Panc1 (cell line): ENCODE results near the gene VEGFA. TPM values are rescaled to one million over a fixed set of nuclear protein-coding genes. Genes with fewer than 3 reads are reported as not detected.
A peak's percentile ranks its signal among the peaks of the same experiment; 100 is the strongest.

ENCODE experiments used
- ATAC-seq: fragments of 200-7000 bp; cut with Tn5 transposase; 2 replicates; pipeline ENCODE4 v1.9.1; 2020; ENCODE audit warnings: mild to moderate bottlenecking, moderate library complexity
- BruUV-seq: library from RNA; stranded (reverse); fragments of 400-500 nt; replicated peaks from 2 replicates; lab custom pipeline; 2021; lab: Mats Ljungman, UMichigan
- CTCF ChIA-PET: fragments of 300-600 bp; sonication (Branson Sonifier 250); formaldehyde crosslinking; loops from one replicate; lab custom pipeline; 2022; ENCODE audit warnings: antibody characterized with exemption; lab: Charles Lee
- POLR2A ChIA-PET: fragments of 300-600 bp; sonication (Branson Sonifier 250); formaldehyde crosslinking; loops from one replicate; lab custom pipeline; 2022; ENCODE audit warnings: antibody characterized with exemption; lab: Charles Lee
- DNase-seq: peaks from one replicate; pipeline ENCODE4 v3.0.0-alpha.2; 2010; ENCODE audit warnings: low read depth, low spot score
- H3K27ac ChIP-seq: 2 replicates; pipeline ENCODE4 v1.5.1; 2011; ENCODE audit warnings: mild to moderate bottlenecking, low read length, inconsistent platforms
- H3K27me3 ChIP-seq: fragments of 200-500 bp; sonication (Bioruptor generic); 2 replicates; pipeline ENCODE4 v1.6.0; 2014; ENCODE audit warnings: low read length, inconsistent platforms; ENCODE audit not compliant: control insufficient read depth, insufficient read depth
- H3K36me3 ChIP-seq: fragments of 200-500 bp; sonication (Bioruptor generic); 2 replicates; pipeline ENCODE4 v1.5.1; 2014; ENCODE audit warnings: inconsistent platforms, mild to moderate bottlenecking, low read length, moderate library complexity; ENCODE audit not compliant: control insufficient read depth, insufficient read depth
- H3K4me1 ChIP-seq: 2 replicates; pipeline ENCODE4 v1.5.1; 2011; ENCODE audit warnings: inconsistent platforms, mild to moderate bottlenecking, low read length, moderate library complexity; ENCODE audit not compliant: control insufficient read depth, insufficient read depth
- H3K4me3 ChIP-seq, 2 experiments: 2 replicates each; pipeline ENCODE4 v1.5.1; 2011 to 2012; ENCODE audit warnings: low read depth in 2 of 2, low read length in 2 of 2, mild to moderate bottlenecking in 2 of 2, inconsistent platforms in 1 of 2, moderate library complexity in 1 of 2
- H3K9me3 ChIP-seq: fragments of 200-500 bp; sonication (Bioruptor generic); 2 replicates; pipeline ENCODE4 v1.5.1; 2014; ENCODE audit warnings: low read depth, mild to moderate bottlenecking, inconsistent platforms, low read length, moderate library complexity; ENCODE audit not compliant: control insufficient read depth, insufficient read depth
- POLR2AphosphoS5 ChIP-seq: IDR thresholded peaks from 2 replicates; pipeline ENCODE4 v1.6.1; 2012; ENCODE audit warnings: mild to moderate bottlenecking, low read depth, low read length, moderate library complexity
- REST ChIP-seq, 2 experiments: IDR thresholded peaks; 2 replicates each; pipeline ENCODE4 v1.6.1; 2011 to 2012; ENCODE audit warnings: low read depth in 2 of 2, control low read depth in 1 of 2, low read length in 1 of 2, mild to moderate bottlenecking in 1 of 2, moderate library complexity in 1 of 2; ENCODE audit not compliant: insufficient read depth in 1 of 2
- SIN3A ChIP-seq: IDR thresholded peaks from 2 replicates; pipeline ENCODE4 v1.6.1; 2012; ENCODE audit warnings: low read depth, mild to moderate bottlenecking, low read length, moderate library complexity, borderline replicate concordance; ENCODE audit not compliant: insufficient read depth
- TCF7L2 ChIP-seq: IDR thresholded peaks from 2 replicates; pipeline ENCODE4 v1.6.1; 2011; ENCODE audit warnings: mild to moderate bottlenecking, low read depth, low read length, inconsistent platforms
- in situ Hi-C: cut with HindIII; loops from 2 replicates; pipeline ENCODE4 v1.10.0; 2016; ENCODE audit warnings: low sequenced_read_pairs, low pct_unique_long_range_greater_than_20kb
- intact Hi-C: fragments of 100-400 bp; cut with micrococcal nuclease; formaldehyde crosslinking; loops from one replicate; pipeline ENCODE4 v1.10.0; 2022; ENCODE audit not compliant: unreplicated experiment
- total RNA-seq: library from RNA; stranded (reverse); gene quantifications from one replicate; pipeline ENCODE4 v1.2.1, GENCODE V29; 2021; ENCODE audit not compliant: unreplicated experiment
- TF ChIP-seq, protein P1 (sequence below): fragments of 450-650 bp; IDR thresholded peaks from 2 replicates; pipeline ENCODE4 v1.5.1; 2017; ENCODE audit warnings: mild to moderate bottlenecking

Gene VEGFA
- total RNA-seq, 1 experiment from 2014 or later = 98.7 TPM

DNA sequence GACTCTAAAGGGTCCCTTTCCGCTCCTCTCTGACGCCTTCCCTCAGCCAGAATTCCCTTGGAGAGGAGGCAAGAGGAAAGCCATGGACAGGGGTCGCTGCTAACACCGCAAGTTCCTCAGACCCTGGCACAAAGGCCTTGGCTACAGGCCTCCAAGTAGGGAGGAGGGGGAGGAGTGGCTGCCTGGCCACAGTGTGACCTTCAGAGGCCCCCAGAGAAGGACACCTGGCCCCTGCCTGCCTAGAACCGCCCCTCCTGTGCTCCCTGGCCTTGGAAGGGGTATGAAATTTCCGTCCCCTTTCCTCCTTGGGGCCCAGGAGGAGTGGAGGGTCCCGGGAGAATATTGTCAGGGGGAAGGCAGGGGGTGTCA, 2.7 kb downstream of the VEGFA start:
- peaks cover 2% of the 10 kb centered on the region; the same call in 1 of the 2 replicates for H3K36me3 ChIP-seq
- ATAC-seq (no peak), DNase-seq (no peak)
- CTCF ChIA-PET = interaction anchor here (0.6 to 1.6 kb wide), 3 partner anchors 181 to 307 kb away, joined by 3 to 9 read pairs (median 3); no protein-coding TSS in a partner anchor
- no peaks in the 10 kb centered on the region for H3K27me3 ChIP-seq
- H3K4me1 ChIP-seq = peaks cover 37% of the 10 kb centered on the region
- TF ChIP-seq, protein P1, sequence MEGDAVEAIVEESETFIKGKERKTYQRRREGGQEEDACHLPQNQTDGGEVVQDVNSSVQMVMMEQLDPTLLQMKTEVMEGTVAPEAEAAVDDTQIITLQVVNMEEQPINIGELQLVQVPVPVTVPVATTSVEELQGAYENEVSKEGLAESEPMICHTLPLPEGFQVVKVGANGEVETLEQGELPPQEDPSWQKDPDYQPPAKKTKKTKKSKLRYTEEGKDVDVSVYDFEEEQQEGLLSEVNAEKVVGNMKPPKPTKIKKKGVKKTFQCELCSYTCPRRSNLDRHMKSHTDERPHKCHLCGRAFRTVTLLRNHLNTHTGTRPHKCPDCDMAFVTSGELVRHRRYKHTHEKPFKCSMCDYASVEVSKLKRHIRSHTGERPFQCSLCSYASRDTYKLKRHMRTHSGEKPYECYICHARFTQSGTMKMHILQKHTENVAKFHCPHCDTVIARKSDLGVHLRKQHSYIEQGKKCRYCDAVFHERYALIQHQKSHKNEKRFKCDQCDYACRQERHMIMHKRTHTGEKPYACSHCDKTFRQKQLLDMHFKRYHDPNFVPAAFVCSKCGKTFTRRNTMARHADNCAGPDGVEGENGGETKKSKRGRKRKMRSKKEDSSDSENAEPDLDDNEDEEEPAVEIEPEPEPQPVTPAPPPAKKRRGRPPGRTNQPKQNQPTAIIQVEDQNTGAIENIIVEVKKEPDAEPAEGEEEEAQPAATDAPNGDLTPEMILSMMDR = no peak
- TF ChIP-seq POLR2AphosphoS5 = no peak
- no peak for TF ChIP-seq TCF7L2
- TF ChIP-seq REST (IDR thresholded peaks at IDR 0.05; ENCODE audit: insufficient read depth in 1 of 2, low read depth in 2 of 2, low read length in 1 of 2) = no peak
- TF ChIP-seq SIN3A = no peak
- peak overlapping the region; percentile 94 to 99 for H3K4me3 ChIP-seq
- H3K9me3 ChIP-seq = no peaks in the 10 kb centered on the region
- intact Hi-C loops = loop anchor here (5.0 kb wide), 1 partner anchor 105 kb away; no protein-coding TSS in a partner anchor
- POLR2A ChIA-PET = no interaction called here
- peak overlapping the region; percentile 99 for H3K27ac ChIP-seq
- in situ Hi-C loops = no loop called here
- BruUV-seq = no TSS peak

- Histone ChIP-seq H3K9me3 (no peaks in the 10 kb centered on the region), H3K4me1 (peaks cover 37% of the 10 kb centered on the region), H3K27me3 (no peaks in the 10 kb centered on the region), H3K36me3 (peaks cover 3% of the 10 kb centered on the region; the same call in 1 of the 2 replicates), H3K4me3 (peak overlapping the region; percentile 94 to 99), H3K27ac (peak overlapping the region; percentile 99)
- DNase-seq = no peak
- 0 out of 2 replicates have a peak, but pooled peaks have one; percentile 15 for ATAC-seq
- CTCF ChIA-PET = interaction anchor here (0.6 to 1.6 kb wide), 4 partner anchors 107 to 307 kb away, joined by 3 to 9 read pairs (median 4); no protein-coding TSS in a partner anchor
- BruUV-seq = TSS peak; percentile 12
- POLR2A ChIA-PET = no interaction called here
- intact Hi-C loops (loop anchor here (5.0 kb wide), 1 partner anchor 106 kb away; no protein-coding TSS in a partner anchor), in situ Hi-C loops (no loop called here)
- TF ChIP-seq TCF7L2 (no peak), REST (IDR thresholded peaks at IDR 0.05; ENCODE audit: insufficient read depth in 1 of 2, low read depth in 2 of 2, low read length in 1 of 2) (no peak), POLR2AphosphoS5 (no peak; the same call in 1 of the 2 replicates)
- TF ChIP-seq, protein P1 = peak; percentile 95
Measured at GRCh38 chr6:43773050-43773979, 3.3 kb downstream of the VEGFA start.
